Loucy (cell line): ENCODE data around the gene OXCT1.
A peak's percentile ranks its signal among the peaks of the same experiment; 100 is the strongest.

ENCODE experiments used
- CTCF ChIP-seq: fragments of 200-600 bp; sonication (generic); conservative IDR thresholded peaks from 2 replicates; pipeline ENCODE4 v1.5.1; 2014; ENCODE audit warnings: mild to moderate bottlenecking, antibody characterized with exemption, low read length
- EZH2phosphoT487 ChIP-seq: fragments of 200-600 bp; IDR thresholded peaks from 2 replicates; pipeline ENCODE4 v1.6.1; 2018; ENCODE audit warnings: antibody characterized with exemption, mild to moderate bottlenecking, moderate library complexity, borderline replicate concordance

GRCh38 chr5:41695920-41696582 lies 174.2 kb downstream of the OXCT1 start:
- TF ChIP-seq CTCF (peak; percentile 62), EZH2phosphoT487 (no peak)
